Activated T-helper 2 cell treated with anti-CD3 and anti-CD28 coated beads, Interferon-gamma antibody, Interleukin-2, Interleukin-4, amounts not matched to agents 10 μg/mL and 5 μg/mL and 100 μg/mL, durations not matched to agents 14 hours and 24 hours and 36 hours (primary cell): ENCODE results near the gene CEP20. TPM values are rescaled to one million over a fixed set of nuclear protein-coding genes. Genes with fewer than 3 reads are reported as not detected.

Experiments
- DNase-seq: peaks from one replicate; pipeline ENCODE4 v3.0.0; 2021; ENCODE audit warnings: low spot score
- H3K27ac Mint-ChIP-seq: one replicate; pipeline ENCODE4 v1.8.0; 2021; ENCODE audit warnings: mixed read lengths
- H3K27me3 Mint-ChIP-seq: one replicate; pipeline ENCODE4 v1.8.0; 2021; ENCODE audit warnings: low read depth, mixed read lengths
- H3K36me3 Mint-ChIP-seq: one replicate; pipeline ENCODE4 v1.8.0; 2021; ENCODE audit warnings: low read depth, mixed read lengths
- H3K4me1 Mint-ChIP-seq: one replicate; pipeline ENCODE4 v1.8.0; 2021; ENCODE audit warnings: low read depth, mixed read lengths
- H3K4me3 Mint-ChIP-seq: one replicate; pipeline ENCODE4 v1.8.0; 2021; ENCODE audit warnings: low read depth, mild to moderate bottlenecking, moderate library complexity, mixed read lengths
- H3K9me3 Mint-ChIP-seq: one replicate; pipeline ENCODE4 v1.8.0; 2021; ENCODE audit warnings: mixed read lengths
- intact Hi-C: fragments of 100-400 bp; cut with micrococcal nuclease; formaldehyde crosslinking; loops from one replicate; pipeline ENCODE4 v1.15.1; 2023
- total RNA-seq: library from RNA; stranded (reverse); gene quantifications from 2 replicates; pipeline ENCODE4 v1.2.3, GENCODE V29; 2022

Gene CEP20
- total RNA-seq, 1 donor from 2014 or later: 39.7 TPM

DNA sequence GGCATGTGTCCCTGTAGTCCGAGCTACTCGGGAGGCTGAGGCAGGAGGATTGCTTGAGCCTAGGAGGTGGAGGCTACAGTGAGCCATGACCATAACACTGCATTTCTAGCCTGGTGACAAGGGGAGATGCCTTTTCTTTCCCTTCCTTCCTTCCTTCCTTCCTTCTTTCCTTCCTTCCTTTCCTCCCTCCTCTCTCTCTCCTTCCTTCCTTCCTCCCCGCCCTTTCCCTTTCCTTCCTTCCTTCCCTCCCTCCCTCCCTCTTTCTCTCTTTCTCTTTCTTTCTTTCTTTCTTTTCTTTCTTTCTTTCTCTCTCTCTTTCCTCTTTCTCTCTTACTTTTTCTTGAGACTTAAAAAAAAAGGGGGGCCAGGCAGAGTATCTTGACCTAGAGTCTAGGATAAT lies 3.1 kb upstream of the CEP20 start:
- H3K27ac Mint-ChIP-seq: no peak overlapping the region
- no peaks in the 10 kb centered on the region for H3K27me3 Mint-ChIP-seq
- intact Hi-C loops: no loop called here
- no peak for DNase-seq
- peaks cover 12% of the 10 kb centered on the region for H3K36me3 Mint-ChIP-seq
- H3K4me3 Mint-ChIP-seq: no peak overlapping the region
- H3K9me3 Mint-ChIP-seq: no peaks in the 10 kb centered on the region
- H3K4me1 Mint-ChIP-seq: peaks cover 26% of the 10 kb centered on the region

DNA sequence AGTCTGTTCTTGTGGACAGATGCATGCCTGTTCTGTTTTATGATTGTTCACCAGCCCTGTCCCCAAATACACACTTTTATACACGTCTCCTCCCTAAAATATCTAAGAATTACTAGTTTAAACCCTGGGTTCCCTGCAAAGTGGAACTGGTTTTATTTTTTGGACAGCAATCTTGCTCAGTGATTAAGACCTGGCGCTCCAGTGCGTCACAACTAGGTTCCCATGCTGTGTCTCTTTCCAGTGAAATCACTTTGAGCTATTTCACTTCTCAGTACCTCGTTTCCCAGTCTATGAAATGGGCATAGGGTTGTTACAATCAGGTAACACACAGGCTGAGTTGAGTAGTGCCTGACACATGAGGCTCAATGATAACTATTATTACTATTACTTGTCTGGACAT lies 1.1 kb downstream of the CEP20 start:
- Mint-ChIP-seq H3K4me3 (peak overlapping the region; percentile 98), H3K27me3 (no peaks in the 10 kb centered on the region), H3K27ac (peak overlapping the region; percentile 97), H3K9me3 (no peaks in the 10 kb centered on the region), H3K4me1 (peaks cover 30% of the 10 kb centered on the region), H3K36me3 (peaks cover 29% of the 10 kb centered on the region)
- intact Hi-C loops: loop anchor here (5.0 to 10.0 kb wide), 2 partner anchors 145 to 238 kb away; no protein-coding TSS in a partner anchor
- DNase-seq: no peak

DNA sequence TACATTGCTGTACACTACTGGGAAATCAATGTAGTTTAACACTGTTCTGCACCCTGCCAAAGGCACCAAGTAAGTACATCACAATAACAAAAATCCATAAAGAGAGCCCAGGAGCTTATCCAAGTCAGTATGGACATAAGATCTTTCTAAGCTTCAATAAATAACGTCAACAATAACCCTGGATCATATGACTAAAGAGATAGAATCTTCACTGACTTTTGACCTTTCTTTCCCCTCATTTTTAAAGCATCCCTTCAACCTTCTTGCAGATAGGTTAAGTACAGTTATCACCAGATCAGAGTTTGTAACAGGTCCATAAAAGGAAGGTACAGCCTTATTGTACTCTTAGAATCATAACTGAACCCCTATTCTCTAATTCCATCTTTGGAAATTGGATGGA lies 2.3 kb downstream of the CEP20 start:
- no peaks in the 10 kb centered on the region for H3K9me3 Mint-ChIP-seq
- intact Hi-C loops: loop anchor here (5.0 to 10.0 kb wide), 2 partner anchors 146 to 239 kb away; no protein-coding TSS in a partner anchor
- H3K36me3 Mint-ChIP-seq: peaks cover 39% of the 10 kb centered on the region
- peaks cover 31% of the 10 kb centered on the region for H3K4me1 Mint-ChIP-seq
- H3K4me3 Mint-ChIP-seq: peak overlapping the region; percentile 49
- no peaks in the 10 kb centered on the region for H3K27me3 Mint-ChIP-seq
- peak overlapping the region; percentile 30 for H3K27ac Mint-ChIP-seq
- DNase-seq: no peak

DNA sequence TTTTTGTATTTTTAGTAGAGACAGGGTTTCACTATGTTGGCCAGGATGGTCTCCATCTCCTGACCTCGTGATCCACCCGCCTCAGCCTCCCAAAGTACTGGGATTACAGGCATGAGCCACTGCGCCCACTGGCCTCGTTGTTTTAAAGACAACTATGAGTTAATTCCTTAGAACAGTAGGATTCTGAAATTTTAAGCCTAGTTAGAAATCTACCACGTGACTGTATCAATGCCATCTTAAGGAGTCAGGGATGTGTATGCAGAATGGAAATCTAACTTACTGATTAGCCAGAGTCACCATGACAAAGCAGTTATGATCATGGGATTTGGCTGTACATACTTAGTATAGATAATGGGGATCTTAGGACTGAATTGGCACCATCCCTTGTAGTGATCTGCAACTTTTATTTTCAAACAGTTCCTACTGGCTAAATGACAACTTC lies 2.8 kb downstream of the CEP20 start:
- Mint-ChIP-seq H3K27ac (peak overlapping the region; percentile 30), H3K4me1 (peaks cover 32% of the 10 kb centered on the region), H3K27me3 (no peaks in the 10 kb centered on the region), H3K4me3 (peak overlapping the region; percentile 49), H3K36me3 (peaks cover 39% of the 10 kb centered on the region), H3K9me3 (no peaks in the 10 kb centered on the region)
- intact Hi-C loops: loop anchor here (5.0 to 10.0 kb wide), 2 partner anchors 147 to 239 kb away; no protein-coding TSS in a partner anchor
- no peak for DNase-seq

GRCh38 chr16:15882563-15882962 lies 5.8 kb downstream of the CEP20 start:
- no peak for DNase-seq

GRCh38 chr16:15881794-15882379 lies 6.5 kb downstream of the CEP20 start:
- no peaks in the 10 kb centered on the region for H3K9me3 Mint-ChIP-seq

More at GRCh38 chr16:15882563-15882962, 5.8 kb downstream of the CEP20 start:
- peaks cover 56% of the 10 kb centered on the region for H3K36me3 Mint-ChIP-seq
- no peaks in the 10 kb centered on the region for H3K27me3 Mint-ChIP-seq
- H3K9me3 Mint-ChIP-seq: no peaks in the 10 kb centered on the region
- intact Hi-C loops: loop anchor here (10.0 kb wide), 1 partner anchor 242 kb away; no protein-coding TSS in a partner anchor
- no peak overlapping the region for H3K4me3 Mint-ChIP-seq
- H3K27ac Mint-ChIP-seq: no peak overlapping the region
- peaks cover 38% of the 10 kb centered on the region for H3K4me1 Mint-ChIP-seq

DNA sequence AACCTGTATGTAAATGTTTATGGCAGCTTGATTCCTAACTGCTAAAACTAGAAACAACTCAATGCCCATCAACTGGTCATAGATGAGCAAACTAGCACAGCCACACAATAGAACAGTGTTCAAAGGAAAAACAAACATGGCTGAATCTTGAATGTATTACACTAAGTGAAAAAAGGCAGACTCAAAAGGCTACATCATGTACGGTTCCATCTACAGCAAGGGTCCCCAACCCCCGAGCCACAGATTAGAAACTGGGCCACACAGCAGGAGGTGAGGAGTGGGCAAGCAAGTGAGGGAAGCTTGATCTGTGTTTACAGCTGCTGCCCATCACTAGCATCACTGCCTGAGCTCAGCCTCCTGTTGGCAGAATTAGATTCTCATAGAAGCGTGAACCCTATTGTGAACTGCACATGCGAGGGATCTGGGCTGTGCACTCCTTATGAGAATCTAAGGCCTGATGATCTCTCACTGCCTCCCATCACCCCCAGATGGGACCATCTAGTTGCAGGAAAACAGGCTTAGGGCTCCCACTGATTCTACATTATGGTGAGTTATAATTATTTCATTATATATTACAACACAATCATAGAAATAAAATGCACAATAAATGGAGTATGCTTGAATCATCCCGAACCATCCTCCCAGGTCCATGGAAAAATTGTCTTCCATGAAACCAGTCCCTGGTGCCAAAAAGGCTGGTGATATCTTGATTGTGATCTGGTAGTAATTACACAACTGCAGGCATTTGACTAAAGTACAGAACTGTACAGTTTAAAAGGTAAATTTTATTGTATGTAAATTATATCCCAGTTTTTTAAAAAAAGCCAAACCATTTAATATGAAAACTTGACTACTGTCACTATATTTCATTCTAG lies 7.7 kb downstream of the CEP20 start:
- Mint-ChIP-seq H3K27ac (peak overlapping the region; percentile 26), H3K27me3 (no peaks in the 10 kb centered on the region), H3K36me3 (peaks cover 51% of the 10 kb centered on the region), H3K9me3 (no peaks in the 10 kb centered on the region), H3K4me1 (peaks cover 23% of the 10 kb centered on the region), H3K4me3 (no peak overlapping the region)
- no peak for DNase-seq
- intact Hi-C loops: loop anchor here (10.0 kb wide), 1 partner anchor 244 kb away; no protein-coding TSS in a partner anchor

More at GRCh38 chr16:15881794-15882379, 6.5 kb downstream of the CEP20 start:
- Mint-ChIP-seq H3K27ac (no peak overlapping the region), H3K27me3 (no peaks in the 10 kb centered on the region), H3K36me3 (peaks cover 55% of the 10 kb centered on the region), H3K4me3 (no peak overlapping the region), H3K4me1 (peaks cover 32% of the 10 kb centered on the region)
- intact Hi-C loops: loop anchor here (10.0 kb wide), 1 partner anchor 243 kb away; no protein-coding TSS in a partner anchor
- no peak for DNase-seq

- intact Hi-C loops: no loop called here
- peaks cover 24% of the 10 kb centered on the region for H3K4me1 Mint-ChIP-seq
- H3K27me3 Mint-ChIP-seq: no peaks in the 10 kb centered on the region
- H3K36me3 Mint-ChIP-seq: peaks cover 50% of the 10 kb centered on the region
- H3K4me3 Mint-ChIP-seq: no peak overlapping the region
- peak overlapping the region; percentile 64 for H3K27ac Mint-ChIP-seq
- H3K9me3 Mint-ChIP-seq: no peaks in the 10 kb centered on the region
- DNase-seq: no peak
These were observed 9.1 kb downstream of the CEP20 start for GRCh38 chr16:15879255-15879811.

DNA sequence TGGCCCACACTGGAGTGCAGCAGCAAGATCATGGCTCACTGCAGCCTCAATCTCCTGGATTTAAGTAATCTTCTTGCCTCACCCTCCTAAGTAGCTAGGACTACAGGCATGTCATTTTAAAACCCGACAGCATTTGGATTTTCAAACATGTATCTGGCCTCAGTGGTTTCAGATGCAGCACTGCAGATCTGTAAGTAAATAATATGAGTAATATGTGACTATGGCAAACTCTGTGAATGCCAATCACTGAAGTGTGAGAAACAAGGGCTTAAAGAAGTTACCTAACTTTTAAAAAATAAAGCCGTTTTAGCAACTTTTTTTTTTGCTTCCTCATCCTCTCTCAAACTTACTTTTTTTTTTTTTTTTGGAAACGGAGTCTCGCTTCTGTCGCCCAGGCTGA lies 11.9 kb downstream of the CEP20 start:
- Mint-ChIP-seq H3K4me1 (peaks cover 21% of the 10 kb centered on the region), H3K9me3 (no peaks in the 10 kb centered on the region), H3K36me3 (peaks cover 48% of the 10 kb centered on the region), H3K4me3 (no peak overlapping the region), H3K27ac (no peak overlapping the region), H3K27me3 (no peaks in the 10 kb centered on the region)
- intact Hi-C loops: no loop called here
- DNase-seq: no peak

DNA sequence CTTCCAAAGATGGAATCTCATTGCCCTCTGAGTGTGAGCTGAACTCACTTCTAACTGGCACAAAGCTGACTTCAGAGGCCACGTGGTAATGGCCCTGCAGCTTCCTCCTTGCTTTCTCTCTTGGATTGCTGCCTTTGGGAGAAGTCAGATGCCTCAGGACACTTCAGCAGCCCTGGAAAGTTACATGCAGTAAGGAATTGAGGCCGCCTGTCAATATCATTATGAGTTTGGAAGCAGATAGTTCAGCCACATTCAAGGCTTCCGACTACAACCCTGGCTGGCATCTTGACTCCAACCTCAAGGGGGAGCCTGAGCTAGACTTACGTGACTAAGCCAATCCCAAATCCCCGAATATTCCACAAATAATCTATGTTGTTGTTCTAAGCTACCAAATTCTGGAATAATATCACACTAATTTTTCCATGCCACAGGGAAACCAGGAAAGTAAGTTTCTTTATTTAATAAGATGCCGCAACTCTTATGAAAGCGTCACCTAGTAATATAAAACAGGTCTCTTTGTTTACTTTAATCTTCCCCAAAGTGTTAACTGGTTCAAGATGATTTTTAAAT lies 13.6 kb downstream of the CEP20 start:
- no peak for DNase-seq
- Mint-ChIP-seq H3K27me3 (no peaks in the 10 kb centered on the region), H3K27ac (no peak overlapping the region), H3K9me3 (no peaks in the 10 kb centered on the region), H3K4me1 (peaks cover 14% of the 10 kb centered on the region), H3K36me3 (peaks cover 51% of the 10 kb centered on the region), H3K4me3 (no peak overlapping the region)
- intact Hi-C loops: no loop called here

- no peak for DNase-seq
- intact Hi-C loops: no loop called here
- no peaks in the 10 kb centered on the region for H3K27me3 Mint-ChIP-seq
These were observed 14.7 kb downstream of the CEP20 start for GRCh38 chr16:15873737-15874136.

GRCh38 chr16:15873301-15873700 lies 15.1 kb downstream of the CEP20 start:
- no peak overlapping the region for H3K4me3 Mint-ChIP-seq
- DNase-seq: no peak
- no peak overlapping the region for H3K27ac Mint-ChIP-seq
- intact Hi-C loops: no loop called here
- H3K4me1 Mint-ChIP-seq: peaks cover 5% of the 10 kb centered on the region
- peaks cover 49% of the 10 kb centered on the region for H3K36me3 Mint-ChIP-seq
- no peaks in the 10 kb centered on the region for H3K27me3 Mint-ChIP-seq
- no peaks in the 10 kb centered on the region for H3K9me3 Mint-ChIP-seq

More at GRCh38 chr16:15873737-15874136, 14.7 kb downstream of the CEP20 start:
- no peaks in the 10 kb centered on the region for H3K9me3 Mint-ChIP-seq
- H3K4me3 Mint-ChIP-seq: no peak overlapping the region
- no peak overlapping the region for H3K27ac Mint-ChIP-seq
- H3K4me1 Mint-ChIP-seq: peaks cover 6% of the 10 kb centered on the region
- peaks cover 49% of the 10 kb centered on the region for H3K36me3 Mint-ChIP-seq
